ENCODE data around the gene ZIM2. TPM values are rescaled to one million over a fixed set of nuclear protein-coding genes. Genes with fewer than 3 reads are reported as not detected.

ZIM2 gene
- total RNA-seq, 1 experiment from 2014 or later, result not detected

DNA sequence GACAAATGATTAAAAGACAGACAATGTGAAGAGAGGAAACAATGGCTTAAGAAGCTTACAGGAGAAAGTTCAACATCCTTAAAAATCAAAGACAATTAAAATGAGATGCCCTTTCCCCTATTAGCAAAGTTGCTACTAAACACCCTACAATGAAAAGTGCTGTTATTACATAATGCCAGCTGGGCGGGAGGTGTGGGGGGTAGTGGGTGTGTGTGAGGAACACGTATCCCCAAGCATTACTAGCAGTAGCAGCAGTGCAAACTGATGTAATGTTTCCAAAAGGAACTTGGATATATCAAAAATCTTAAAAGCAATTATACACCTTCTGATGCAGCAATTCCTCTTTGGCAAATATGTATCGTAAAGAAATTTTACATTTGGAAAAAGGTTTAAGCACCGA lies 70.9 kb downstream of the ZIM2 start:
- intact Hi-C loops (cut with micrococcal nuclease), result no loop called here
- no peak overlapping the region for H3K4me3 Mint-ChIP-seq (ENCODE audit: unreplicated experiment)
- no peak overlapping the region for H3K27ac Mint-ChIP-seq (ENCODE audit: low read depth, unreplicated experiment)
- peaks cover 20% of the 10 kb centered on the region for H3K9me3 Mint-ChIP-seq (ENCODE audit: unreplicated experiment)
- DNase-seq (ENCODE audit: unreplicated experiment), result no peak
- H3K4me1 Mint-ChIP-seq (ENCODE audit: insufficient read depth, unreplicated experiment), result no peaks in the 10 kb centered on the region
- H3K36me3 Mint-ChIP-seq (ENCODE audit: insufficient read depth, unreplicated experiment), result no peaks in the 10 kb centered on the region
- ChIA-PET POLR2A (no interaction called here), CTCF (no interaction called here)
- no TSS peak for BruUV-seq (replicated peaks)
- TF ChIP-seq, protein P1, sequence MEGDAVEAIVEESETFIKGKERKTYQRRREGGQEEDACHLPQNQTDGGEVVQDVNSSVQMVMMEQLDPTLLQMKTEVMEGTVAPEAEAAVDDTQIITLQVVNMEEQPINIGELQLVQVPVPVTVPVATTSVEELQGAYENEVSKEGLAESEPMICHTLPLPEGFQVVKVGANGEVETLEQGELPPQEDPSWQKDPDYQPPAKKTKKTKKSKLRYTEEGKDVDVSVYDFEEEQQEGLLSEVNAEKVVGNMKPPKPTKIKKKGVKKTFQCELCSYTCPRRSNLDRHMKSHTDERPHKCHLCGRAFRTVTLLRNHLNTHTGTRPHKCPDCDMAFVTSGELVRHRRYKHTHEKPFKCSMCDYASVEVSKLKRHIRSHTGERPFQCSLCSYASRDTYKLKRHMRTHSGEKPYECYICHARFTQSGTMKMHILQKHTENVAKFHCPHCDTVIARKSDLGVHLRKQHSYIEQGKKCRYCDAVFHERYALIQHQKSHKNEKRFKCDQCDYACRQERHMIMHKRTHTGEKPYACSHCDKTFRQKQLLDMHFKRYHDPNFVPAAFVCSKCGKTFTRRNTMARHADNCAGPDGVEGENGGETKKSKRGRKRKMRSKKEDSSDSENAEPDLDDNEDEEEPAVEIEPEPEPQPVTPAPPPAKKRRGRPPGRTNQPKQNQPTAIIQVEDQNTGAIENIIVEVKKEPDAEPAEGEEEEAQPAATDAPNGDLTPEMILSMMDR (IDR thresholded peaks at IDR 0.05; ENCODE audit: unreplicated experiment), result no peak
- H3K27me3 Mint-ChIP-seq (ENCODE audit: insufficient read depth, unreplicated experiment), result no peaks in the 10 kb centered on the region

DNA sequence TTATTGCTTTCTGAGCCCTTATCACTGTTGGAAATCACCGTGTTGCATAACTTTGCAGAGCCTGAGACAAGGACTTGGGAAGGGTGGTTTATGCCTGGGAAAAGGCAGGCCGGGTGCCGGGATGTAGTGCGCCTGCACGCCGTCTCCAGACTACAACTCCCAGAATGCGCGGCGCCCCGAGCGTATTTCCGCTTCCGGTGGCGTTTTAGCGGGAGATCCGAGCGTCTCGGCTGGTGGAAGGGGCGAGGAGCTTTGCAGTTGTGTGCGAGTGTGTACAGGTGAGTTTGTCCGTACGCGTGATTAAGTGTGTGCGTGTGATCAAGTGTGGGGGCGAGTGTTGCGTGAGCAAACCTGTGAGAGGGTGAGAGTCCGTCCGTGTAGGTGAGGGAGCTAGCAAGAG lies 75.4 kb downstream of the ZIM2 start:
- TF ChIP-seq, protein P1 (IDR thresholded peaks at IDR 0.05; ENCODE audit: unreplicated experiment), result no peak
- Mint-ChIP-seq H3K36me3 (ENCODE audit: insufficient read depth, unreplicated experiment) (no peaks in the 10 kb centered on the region), H3K27me3 (ENCODE audit: insufficient read depth, unreplicated experiment) (no peaks in the 10 kb centered on the region), H3K9me3 (ENCODE audit: unreplicated experiment) (peaks cover 24% of the 10 kb centered on the region), H3K4me1 (ENCODE audit: insufficient read depth, unreplicated experiment) (no peaks in the 10 kb centered on the region), H3K4me3 (ENCODE audit: unreplicated experiment) (no peak overlapping the region), H3K27ac (ENCODE audit: low read depth, unreplicated experiment) (no peak overlapping the region)
- intact Hi-C loops (cut with micrococcal nuclease), result no loop called here
- no TSS peak for BruUV-seq (replicated peaks)
- no peak for DNase-seq (ENCODE audit: unreplicated experiment)
- POLR2A ChIA-PET, result no interaction called here
- CTCF ChIA-PET, result interaction anchor here (0.7 kb wide), 1 partner anchor 26 kb away, joined by 3 read pairs; no protein-coding TSS in a partner anchor

GRCh38 chr19:56764196-56764695 lies 76.3 kb downstream of the ZIM2 start:
- H3K27me3 Mint-ChIP-seq (ENCODE audit: insufficient read depth, unreplicated experiment), result no peaks in the 10 kb centered on the region
- no peak overlapping the region for H3K27ac Mint-ChIP-seq (ENCODE audit: low read depth, unreplicated experiment)
- TF ChIP-seq, protein P1 (IDR thresholded peaks at IDR 0.05; ENCODE audit: unreplicated experiment), result no peak
- H3K36me3 Mint-ChIP-seq (ENCODE audit: insufficient read depth, unreplicated experiment), result no peaks in the 10 kb centered on the region
- BruUV-seq (replicated peaks), result no TSS peak
- ChIA-PET POLR2A (no interaction called here), CTCF (no interaction called here)
- intact Hi-C loops (cut with micrococcal nuclease), result no loop called here
- H3K9me3 Mint-ChIP-seq (ENCODE audit: unreplicated experiment), result peaks cover 24% of the 10 kb centered on the region
- no peak overlapping the region for H3K4me3 Mint-ChIP-seq (ENCODE audit: unreplicated experiment)
- DNase-seq (ENCODE audit: unreplicated experiment), result no peak
- no peaks in the 10 kb centered on the region for H3K4me1 Mint-ChIP-seq (ENCODE audit: insufficient read depth, unreplicated experiment)

- Mint-ChIP-seq H3K27ac (ENCODE audit: low read depth, unreplicated experiment) (no peak overlapping the region), H3K9me3 (ENCODE audit: unreplicated experiment) (peaks cover 55% of the 10 kb centered on the region), H3K27me3 (ENCODE audit: insufficient read depth, unreplicated experiment) (no peaks in the 10 kb centered on the region), H3K36me3 (ENCODE audit: insufficient read depth, unreplicated experiment) (no peaks in the 10 kb centered on the region), H3K4me1 (ENCODE audit: insufficient read depth, unreplicated experiment) (no peaks in the 10 kb centered on the region), H3K4me3 (ENCODE audit: unreplicated experiment) (no peak overlapping the region)
- CTCF ChIA-PET, result no interaction called here
- intact Hi-C loops (cut with micrococcal nuclease), result no loop called here
- no TSS peak for BruUV-seq (replicated peaks)
- no peak for DNase-seq (ENCODE audit: unreplicated experiment)
- TF ChIP-seq, protein P1 (IDR thresholded peaks at IDR 0.05; ENCODE audit: unreplicated experiment), result no peak
- POLR2A ChIA-PET, result no interaction called here
Observed at GRCh38 chr19:56760842-56761241, 79.7 kb downstream of the ZIM2 start.
